KBM-7 (cell line): ENCODE results near the gene MEF2C.
"Not testable (repeated sequence)": the region's sequence is repeated elsewhere in the genome, so short reads cannot be mapped to it uniquely, and the experiment has no call there.

Experiments
- DNase-seq: peaks from one replicate; pipeline ENCODE4 v3.0.0-alpha.2; 2015
- in situ Hi-C: fragments of 300-500 bp; cut with MboI; formaldehyde crosslinking; loops from 2 replicates; pipeline ENCODE4 v1.14.3; 2020; ENCODE audit warnings: low sequenced_read_pairs, low pct_unique_long_range_greater_than_20kb, mixed read lengths

MEF2C gene

GRCh38 chr5:88816195-88816594 is 66.8 kb downstream of the MEF2C start:
- in situ Hi-C loops, result no loop called here
- no peak for DNase-seq

DNA sequence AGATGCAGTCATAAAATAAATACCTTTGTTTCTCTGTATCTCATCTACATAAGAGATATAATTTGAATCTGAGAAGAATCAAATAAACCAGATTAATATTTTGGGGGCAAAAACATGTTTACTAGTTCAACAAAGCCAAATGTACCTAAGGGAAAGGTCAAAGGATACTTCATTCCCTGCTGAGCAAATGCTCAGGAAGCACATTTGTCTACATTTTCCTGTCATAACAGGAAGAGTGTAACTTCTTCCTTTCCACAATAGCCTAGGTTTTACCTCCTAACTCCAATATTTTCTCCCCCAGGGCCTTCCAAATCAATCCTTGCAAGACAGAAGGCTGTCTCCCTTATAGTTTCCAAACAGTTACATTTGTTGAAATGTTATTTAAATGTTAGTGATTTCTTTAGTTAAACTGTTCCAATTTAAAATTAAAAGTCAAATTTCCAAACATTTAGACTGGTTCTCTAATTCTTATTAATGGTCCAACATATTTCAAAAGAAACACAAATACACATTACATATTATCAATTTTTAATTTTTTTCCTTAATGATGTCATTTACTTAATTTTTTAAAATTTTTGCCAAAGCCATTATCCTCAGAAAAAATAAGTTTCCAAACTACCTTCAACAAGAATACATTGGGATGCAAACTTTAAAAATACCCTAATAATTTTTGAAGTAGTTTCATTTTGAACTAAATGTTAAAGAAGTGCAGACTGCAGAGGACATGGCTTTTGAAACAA is 67.8 kb downstream of the MEF2C start:
- in situ Hi-C loops, result no loop called here
- DNase-seq, result peak; percentile 42

DNA sequence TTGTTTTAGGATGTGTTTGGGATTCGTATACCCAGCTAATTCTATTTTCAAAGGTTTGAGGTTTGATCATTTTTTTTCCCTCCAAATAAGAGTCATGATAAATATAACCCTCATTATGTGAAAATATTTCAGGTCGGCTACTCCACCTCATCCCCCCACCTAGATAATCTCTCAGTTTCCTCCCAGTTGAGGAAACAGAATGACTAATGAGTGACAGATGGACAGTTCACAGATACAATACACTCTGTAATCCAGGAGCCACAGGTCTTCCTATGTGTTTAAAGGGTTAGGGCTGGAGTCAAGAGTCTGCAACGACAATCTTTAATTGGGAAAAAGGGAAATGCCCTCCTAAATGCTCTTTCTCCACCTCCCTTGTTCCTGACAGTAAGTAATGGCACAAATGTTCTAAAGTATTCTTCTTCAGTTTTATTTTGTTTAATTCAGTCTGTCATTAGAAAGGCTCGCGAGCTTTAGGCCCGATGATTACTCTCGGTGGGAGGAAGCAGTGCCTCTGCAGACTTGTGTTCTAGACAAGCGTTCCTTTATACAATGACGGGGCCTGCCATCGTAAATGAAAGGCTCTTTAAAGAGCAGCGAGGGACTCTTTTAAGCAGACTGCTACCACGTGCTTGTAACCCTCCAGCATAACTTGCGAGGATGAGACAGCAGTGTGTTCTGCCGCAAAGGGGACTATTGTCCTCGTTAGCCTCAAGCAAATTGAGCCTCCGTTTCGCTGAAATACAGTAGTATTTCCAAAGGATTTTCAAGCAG is 69.0 kb downstream of the MEF2C start:
- DNase-seq, result peak; percentile 54
- in situ Hi-C loops, result no loop called here

- in situ Hi-C loops, result no loop called here
- peak; percentile 66 for DNase-seq
Observed at GRCh38 chr5:88813244-88813643, 69.7 kb downstream of the MEF2C start.

DNA sequence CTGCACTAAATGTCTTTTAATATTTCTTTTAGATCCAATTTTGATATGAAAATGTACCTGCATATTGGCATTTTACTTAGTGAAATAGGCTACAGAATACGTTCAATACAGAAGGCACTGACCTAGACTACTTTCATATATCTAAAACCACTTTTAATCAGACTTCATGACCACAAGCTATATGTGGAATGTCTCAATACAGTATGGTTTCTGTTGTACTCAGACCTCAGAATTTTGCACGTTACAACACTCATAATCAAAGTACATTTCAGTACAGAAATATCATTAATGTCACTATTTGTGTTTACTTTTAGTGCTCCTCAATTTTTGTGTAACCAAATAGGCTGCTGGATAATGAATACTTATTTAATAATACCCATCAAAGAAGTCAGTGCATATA is 74.8 kb downstream of the MEF2C start:
- in situ Hi-C loops, result no loop called here
- DNase-seq, result no peak

GRCh38 chr5:88807327-88807726 is 75.7 kb downstream of the MEF2C start:
- no peak for DNase-seq
- in situ Hi-C loops, result no loop called here

- DNase-seq, result no peak
- in situ Hi-C loops, result no loop called here
Observed at GRCh38 chr5:88806338-88806737, 76.6 kb downstream of the MEF2C start.

- in situ Hi-C loops, result no loop called here
- no peak for DNase-seq
Observed at GRCh38 chr5:88805151-88805784, 77.7 kb downstream of the MEF2C start.

GRCh38 chr5:88804444-88804843 is 78.5 kb downstream of the MEF2C start:
- in situ Hi-C loops, result no loop called here
- no peak for DNase-seq

GRCh38 chr5:88803309-88803708 is 79.7 kb downstream of the MEF2C start:
- DNase-seq, result no peak
- in situ Hi-C loops, result no loop called here

- DNase-seq, result no peak
Observed at GRCh38 chr5:88799938-88800535, 82.9 kb downstream of the MEF2C start.

DNA sequence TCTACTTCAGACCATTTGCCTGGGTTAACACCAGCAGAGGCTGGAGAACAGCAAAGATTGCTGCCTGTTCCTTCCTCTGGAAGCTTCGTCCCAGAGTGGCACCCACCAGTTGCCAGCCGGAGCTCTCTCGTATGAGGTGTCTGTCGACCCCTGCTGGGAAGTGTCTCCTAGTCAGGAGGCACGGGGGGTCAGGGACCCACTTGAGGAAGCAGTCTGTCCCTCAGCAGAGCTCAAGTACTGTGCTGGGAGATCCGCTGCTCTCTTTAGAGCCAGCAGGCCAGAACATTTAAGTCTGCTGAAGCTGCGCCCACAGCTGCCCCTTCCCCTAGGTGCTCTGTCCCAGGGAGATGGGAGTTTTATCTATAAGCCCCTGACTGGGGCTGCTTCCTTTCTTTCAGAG is 84.1 kb downstream of the MEF2C start:
- DNase-seq, in situ Hi-C loops: not testable (repeated sequence)

More at GRCh38 chr5:88799938-88800535, 82.9 kb downstream of the MEF2C start:
- in situ Hi-C loops, result no loop called here

GRCh38 chr5:88793797-88794196 is 89.2 kb downstream of the MEF2C start:
- in situ Hi-C loops, DNase-seq: not testable (repeated sequence)

GRCh38 chr5:88792144-88792840 is 90.7 kb downstream of the MEF2C start:
- no peak for DNase-seq
- in situ Hi-C loops, result no loop called here

DNA sequence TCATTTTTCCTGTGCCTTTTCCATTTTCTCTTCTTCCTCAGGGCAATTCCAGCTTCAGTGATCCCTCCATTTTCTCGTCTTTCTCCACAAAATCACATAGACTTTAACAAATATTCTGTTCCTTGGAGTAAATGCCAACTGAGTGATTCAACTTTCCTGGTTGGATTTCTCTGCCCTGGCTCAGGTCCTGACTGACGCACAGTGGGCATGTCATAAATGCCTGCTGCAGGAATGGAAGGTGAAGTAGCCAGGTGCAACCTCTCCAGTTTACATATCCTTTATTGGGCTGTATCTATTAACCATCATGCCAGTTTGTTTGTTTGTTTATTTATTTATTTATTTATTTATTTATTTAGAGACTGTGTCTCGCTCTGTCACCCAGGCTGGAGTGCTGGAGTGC is 95.1 kb downstream of the MEF2C start:
- no peak for DNase-seq
- in situ Hi-C loops, result no loop called here

GRCh38 chr5:88786789-88787188 is 96.2 kb downstream of the MEF2C start:
- DNase-seq, result no peak
- in situ Hi-C loops, result no loop called here

DNA sequence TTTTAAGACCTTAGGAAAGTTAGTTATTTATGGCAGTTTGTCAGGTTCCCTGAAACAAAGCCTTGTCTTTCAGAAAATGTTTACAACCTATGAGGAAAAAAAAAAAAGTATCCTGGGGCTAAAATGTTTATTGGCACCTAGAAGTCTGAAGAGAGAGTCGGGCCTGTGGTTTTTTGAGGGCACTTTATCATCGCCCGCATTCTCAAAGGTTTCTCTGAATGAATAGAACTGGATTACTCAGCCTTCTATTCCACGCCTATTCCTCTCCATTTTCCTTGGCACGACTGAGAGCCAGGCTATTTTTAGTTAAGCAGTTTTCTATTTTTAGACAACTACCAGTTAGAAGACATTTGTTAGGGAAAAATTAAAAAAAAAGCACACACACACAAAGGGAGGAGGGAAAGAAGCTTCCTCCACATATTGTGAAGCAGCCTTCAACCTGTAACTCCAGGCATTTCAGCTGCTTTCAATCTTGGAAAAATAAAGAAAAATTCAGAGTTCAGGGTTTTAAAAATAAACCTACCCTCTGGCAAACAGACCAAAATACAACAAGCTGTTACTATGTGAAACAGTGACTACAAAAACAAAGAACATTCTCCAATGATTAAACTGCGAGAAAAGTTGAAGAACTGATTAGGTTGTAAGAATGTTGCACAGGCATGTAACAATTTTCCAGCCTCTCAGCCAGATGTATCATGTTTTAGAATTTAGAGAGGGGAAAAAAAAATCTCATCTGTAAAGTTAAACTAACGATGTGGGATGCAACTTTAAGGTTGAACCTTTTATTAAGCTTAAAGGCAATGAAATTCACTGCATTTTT is 97.0 kb downstream of the MEF2C start:
- peak; percentile 76 for DNase-seq
- in situ Hi-C loops, result no loop called here

DNA sequence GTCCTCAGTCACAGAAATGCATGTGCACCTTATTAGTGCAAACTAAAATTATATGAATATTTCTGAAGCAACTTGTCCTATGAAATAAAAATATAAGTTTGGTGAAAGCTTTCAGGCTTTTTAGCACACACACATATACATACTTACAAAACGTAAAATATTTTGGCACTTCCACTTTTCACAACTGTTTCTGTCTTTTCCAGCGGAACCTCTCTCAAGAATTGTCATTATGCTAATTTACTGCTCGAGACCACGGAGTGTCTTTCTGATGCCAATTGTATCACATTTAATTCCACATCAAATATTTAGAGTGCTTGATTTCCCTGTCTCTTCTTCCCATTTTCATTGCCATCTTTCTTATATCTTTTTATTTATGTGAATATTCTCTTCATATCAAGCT is 100.4 kb downstream of the MEF2C start:
- in situ Hi-C loops, result no loop called here
- DNase-seq, result no peak
